Nephron progenitor cell (in vitro differentiated cells): ENCODE measurements around the gene ZNF862.
A peak's percentile ranks its signal among the peaks of the same experiment; 100 is the strongest.
"Not testable (repeated sequence)": the region's sequence is repeated elsewhere in the genome, so short reads cannot be mapped to it uniquely, and the experiment has no call there.

Experiments used
- DNase-seq: peaks from one replicate; pipeline ENCODE4 v3.0.0; 2021
- H3K27ac Mint-ChIP-seq: 2 replicates; pipeline ENCODE4 v1.8.0; 2021; ENCODE audit warnings: mild to moderate bottlenecking, moderate library complexity, mixed read lengths
- H3K27me3 Mint-ChIP-seq: 2 replicates; pipeline ENCODE4 v1.8.0; 2021; ENCODE audit warnings: mild to moderate bottlenecking, low read depth, mixed read lengths; ENCODE audit not compliant: poor library complexity
- H3K36me3 Mint-ChIP-seq: 2 replicates; pipeline ENCODE4 v1.8.0; 2021; ENCODE audit warnings: low read depth, mixed read lengths
- H3K4me1 Mint-ChIP-seq: 2 replicates; pipeline ENCODE4 v1.8.0; 2021; ENCODE audit warnings: mixed read lengths
- H3K4me3 Mint-ChIP-seq: 2 replicates; pipeline ENCODE4 v1.8.0; 2021; ENCODE audit warnings: mild to moderate bottlenecking, moderate library complexity, mixed read lengths
- H3K9me3 Mint-ChIP-seq: 2 replicates; pipeline ENCODE4 v1.8.0; 2021; ENCODE audit warnings: mild to moderate bottlenecking, moderate library complexity, mixed read lengths
- TF ChIP-seq, protein P1 (sequence below): fragments of 200-600 bp; sonication (generic); IDR thresholded peaks from 2 replicates; pipeline ENCODE4 v1.5.0; 2021; ENCODE audit warnings: antibody characterized with exemption

The ZNF862 gene

GRCh38 chr7:149826344-149827088 lies 11.7 kb upstream of the ZNF862 start:
- Mint-ChIP-seq H3K4me3 (no peak overlapping the region), H3K4me1 (peaks cover 38% of the 10 kb centered on the region), H3K27ac (no peak overlapping the region), H3K27me3 (peaks cover 5% of the 10 kb centered on the region), H3K36me3 (no peaks in the 10 kb centered on the region), H3K9me3 (no peaks in the 10 kb centered on the region)
- TF ChIP-seq, protein P1, sequence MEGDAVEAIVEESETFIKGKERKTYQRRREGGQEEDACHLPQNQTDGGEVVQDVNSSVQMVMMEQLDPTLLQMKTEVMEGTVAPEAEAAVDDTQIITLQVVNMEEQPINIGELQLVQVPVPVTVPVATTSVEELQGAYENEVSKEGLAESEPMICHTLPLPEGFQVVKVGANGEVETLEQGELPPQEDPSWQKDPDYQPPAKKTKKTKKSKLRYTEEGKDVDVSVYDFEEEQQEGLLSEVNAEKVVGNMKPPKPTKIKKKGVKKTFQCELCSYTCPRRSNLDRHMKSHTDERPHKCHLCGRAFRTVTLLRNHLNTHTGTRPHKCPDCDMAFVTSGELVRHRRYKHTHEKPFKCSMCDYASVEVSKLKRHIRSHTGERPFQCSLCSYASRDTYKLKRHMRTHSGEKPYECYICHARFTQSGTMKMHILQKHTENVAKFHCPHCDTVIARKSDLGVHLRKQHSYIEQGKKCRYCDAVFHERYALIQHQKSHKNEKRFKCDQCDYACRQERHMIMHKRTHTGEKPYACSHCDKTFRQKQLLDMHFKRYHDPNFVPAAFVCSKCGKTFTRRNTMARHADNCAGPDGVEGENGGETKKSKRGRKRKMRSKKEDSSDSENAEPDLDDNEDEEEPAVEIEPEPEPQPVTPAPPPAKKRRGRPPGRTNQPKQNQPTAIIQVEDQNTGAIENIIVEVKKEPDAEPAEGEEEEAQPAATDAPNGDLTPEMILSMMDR, result no peak
- DNase-seq, result no peak

DNA sequence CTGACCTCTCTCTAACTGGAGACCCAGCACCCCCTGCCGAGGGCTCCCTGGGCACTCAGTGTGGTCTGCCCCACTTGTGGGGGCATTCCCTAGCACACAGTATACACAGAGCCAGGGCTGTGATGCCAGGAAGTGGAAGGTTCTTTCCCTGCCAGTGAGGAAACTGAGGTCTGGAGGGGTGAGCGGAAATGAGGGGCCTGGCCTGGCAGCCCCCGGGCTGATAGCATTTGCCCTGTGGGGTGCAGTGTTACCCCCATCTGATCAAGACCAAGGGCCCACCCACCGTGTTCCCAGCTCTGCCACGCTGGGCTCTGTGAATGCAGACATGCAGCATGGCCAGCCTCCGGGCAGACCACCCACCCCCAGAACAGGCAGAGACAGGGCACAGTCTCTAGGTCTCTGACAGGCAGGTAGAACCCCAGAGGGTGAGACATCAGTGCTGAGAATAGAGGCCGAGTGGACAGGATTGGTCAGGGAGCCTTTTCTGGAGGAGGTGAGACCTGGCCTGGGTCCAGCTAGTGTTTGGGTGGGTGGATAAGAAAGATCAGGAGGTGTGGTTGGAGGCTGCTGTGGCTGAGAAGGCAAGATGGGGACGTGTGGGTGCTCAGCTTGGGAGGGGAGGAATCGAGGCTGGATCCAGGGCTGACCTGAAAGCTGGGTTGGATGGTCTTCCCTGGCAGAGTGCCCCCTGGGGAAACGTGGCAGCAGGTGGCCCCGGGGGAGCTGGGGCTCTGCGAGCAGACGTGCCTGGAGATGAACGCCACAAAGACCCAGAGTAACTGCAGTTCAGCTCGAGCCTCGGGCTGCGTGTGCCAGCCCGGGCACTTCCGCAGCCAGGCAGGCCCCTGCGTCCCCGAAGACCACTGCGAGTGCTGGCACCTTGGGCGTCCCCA lies 10.8 kb upstream of the ZNF862 start:
- peaks cover 5% of the 10 kb centered on the region for H3K27me3 Mint-ChIP-seq
- no peak overlapping the region for H3K27ac Mint-ChIP-seq
- no peaks in the 10 kb centered on the region for H3K36me3 Mint-ChIP-seq
- H3K9me3 Mint-ChIP-seq, result no peaks in the 10 kb centered on the region
- peaks cover 40% of the 10 kb centered on the region for H3K4me1 Mint-ChIP-seq
- TF ChIP-seq, protein P1, result no peak
- no peak overlapping the region for H3K4me3 Mint-ChIP-seq
- no peak for DNase-seq

DNA sequence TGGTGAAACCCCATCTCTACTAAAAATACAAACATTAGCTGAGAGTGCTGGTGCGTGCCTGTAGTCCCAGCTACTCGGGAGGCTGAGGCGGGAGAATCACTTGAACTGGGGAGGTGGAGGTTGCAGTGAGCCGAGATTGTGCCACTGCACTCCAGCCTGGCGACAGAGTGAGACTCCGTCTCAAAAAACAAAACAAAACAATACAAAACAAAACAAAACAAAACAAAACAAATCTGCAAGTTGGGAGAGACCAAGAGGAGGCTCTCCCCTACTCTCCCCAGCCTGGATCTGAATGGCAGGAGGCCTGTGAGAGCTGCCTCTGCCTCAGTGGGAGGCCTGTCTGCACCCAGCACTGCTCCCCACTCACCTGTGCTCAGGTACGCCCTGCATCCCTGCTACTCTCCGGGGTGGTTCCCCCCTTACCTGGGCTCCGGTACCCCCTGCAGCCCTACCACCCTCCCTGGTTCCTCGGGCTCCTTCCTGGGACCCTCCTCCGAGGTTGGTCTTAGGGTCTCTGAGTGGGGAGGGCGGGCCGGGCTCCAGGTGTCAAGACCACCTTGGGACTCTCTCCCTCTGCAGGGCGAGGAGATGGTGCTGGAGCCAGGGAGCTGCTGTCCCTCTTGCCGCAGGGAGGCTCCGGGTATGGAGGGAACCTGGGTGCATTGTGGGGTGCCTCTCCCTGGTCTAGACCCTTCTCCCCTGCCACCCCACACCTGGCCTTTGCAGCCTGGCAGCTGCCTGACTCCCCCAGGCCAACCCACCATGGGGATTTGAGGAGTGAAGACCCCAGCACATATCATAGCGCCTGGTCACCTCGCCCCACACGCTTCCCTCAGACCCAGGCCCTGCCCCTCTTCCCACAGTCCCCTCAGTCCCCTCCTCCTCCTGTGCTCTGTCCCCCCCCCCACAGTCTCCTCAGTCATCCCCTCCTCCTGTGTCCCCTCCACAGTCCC lies 9.5 kb upstream of the ZNF862 start:
- H3K27ac Mint-ChIP-seq, result no peak overlapping the region
- no peak for DNase-seq
- TF ChIP-seq, protein P1, result no peak
- no peaks in the 10 kb centered on the region for H3K9me3 Mint-ChIP-seq
- peaks cover 44% of the 10 kb centered on the region for H3K4me1 Mint-ChIP-seq
- no peak overlapping the region for H3K4me3 Mint-ChIP-seq
- H3K36me3 Mint-ChIP-seq, result no peaks in the 10 kb centered on the region
- peaks cover 5% of the 10 kb centered on the region for H3K27me3 Mint-ChIP-seq

GRCh38 chr7:149830527-149830926 lies 7.6 kb upstream of the ZNF862 start:
- not testable (repeated sequence) for H3K27ac Mint-ChIP-seq, H3K4me3 Mint-ChIP-seq, H3K9me3 Mint-ChIP-seq, DNase-seq, H3K36me3 Mint-ChIP-seq
- peaks cover 22% of the 10 kb centered on the region for H3K27me3 Mint-ChIP-seq
- H3K4me1 Mint-ChIP-seq, result peaks cover 54% of the 10 kb centered on the region

- H3K9me3 Mint-ChIP-seq, result no peaks in the 10 kb centered on the region
- TF ChIP-seq, protein P1, result no peak
- no peak for DNase-seq
- no peaks in the 10 kb centered on the region for H3K36me3 Mint-ChIP-seq
- H3K4me3 Mint-ChIP-seq, result no peak overlapping the region
- H3K27me3 Mint-ChIP-seq, result peaks cover 29% of the 10 kb centered on the region
- peak overlapping the region; percentile 42 for H3K27ac Mint-ChIP-seq
- peaks cover 53% of the 10 kb centered on the region for H3K4me1 Mint-ChIP-seq
Observed at GRCh38 chr7:149830997-149831740, 7.0 kb upstream of the ZNF862 start.
